Neuron (in vitro differentiated cells): ENCODE results near the gene HOXD1.

Source experiments
- H2AFZ ChIP-seq: one replicate; pipeline ENCODE4 v1.6.1; 2013; ENCODE audit warnings: low read depth, mild to moderate bottlenecking, inconsistent platforms, low read length, moderate library complexity
- H3K27me3 ChIP-seq: one replicate; pipeline ENCODE4 v1.6.1; 2013; ENCODE audit warnings: low read length; ENCODE audit not compliant: insufficient read depth
- H3K36me3 ChIP-seq: one replicate; pipeline ENCODE4 v1.6.1; 2013; ENCODE audit warnings: low read length; ENCODE audit not compliant: insufficient read depth
- H3K4me1 ChIP-seq: one replicate; pipeline ENCODE4 v1.6.1; 2013; ENCODE audit warnings: low read length; ENCODE audit not compliant: insufficient read depth
- H3K4me3 ChIP-seq: 2 replicates; pipeline ENCODE4 v1.5.1; 2013; ENCODE audit warnings: mild to moderate bottlenecking, low read length, moderate library complexity
- H3K9me3 ChIP-seq: one replicate; pipeline ENCODE4 v1.6.1; 2013; ENCODE audit warnings: low read length

HOXD1 gene

GRCh38 chr2:176157499-176158185, 30.8 kb upstream of the HOXD1 start:
- H3K4me3 ChIP-seq = peak overlapping the region; percentile 42

GRCh38 chr2:176158186-176158591, 30.3 kb upstream of the HOXD1 start:
- H3K27me3 ChIP-seq = peaks cover 95% of the 10 kb centered on the region
- H3K4me3 ChIP-seq = peak overlapping the region; percentile 42
- peaks cover 5% of the 10 kb centered on the region for H3K9me3 ChIP-seq
- peak overlapping the region; percentile 80 for H2AFZ ChIP-seq
- H3K36me3 ChIP-seq = no peaks in the 10 kb centered on the region
- H3K4me1 ChIP-seq = peaks cover 18% of the 10 kb centered on the region

More at GRCh38 chr2:176157499-176158185, 30.8 kb upstream of the HOXD1 start:
- H3K9me3 ChIP-seq = peaks cover 5% of the 10 kb centered on the region
- peaks cover 95% of the 10 kb centered on the region for H3K27me3 ChIP-seq
- H2AFZ ChIP-seq = peak overlapping the region; percentile 80
- H3K36me3 ChIP-seq = no peaks in the 10 kb centered on the region
- H3K4me1 ChIP-seq = peaks cover 18% of the 10 kb centered on the region

GRCh38 chr2:176158855-176159662, 29.4 kb upstream of the HOXD1 start:
- H3K36me3 ChIP-seq = no peaks in the 10 kb centered on the region
- H2AFZ ChIP-seq = peak overlapping the region; percentile 33
- peaks cover 18% of the 10 kb centered on the region for H3K4me1 ChIP-seq
- no peak overlapping the region for H3K4me3 ChIP-seq
- H3K9me3 ChIP-seq = peaks cover 8% of the 10 kb centered on the region
- H3K27me3 ChIP-seq = peaks cover 96% of the 10 kb centered on the region

- no peak overlapping the region for H3K4me3 ChIP-seq
These were observed 28.7 kb upstream of the HOXD1 start for GRCh38 chr2:176159663-176160250.

GRCh38 chr2:176160251-176160985, 28.1 kb upstream of the HOXD1 start:
- Histone ChIP-seq H3K9me3 (peaks cover 12% of the 10 kb centered on the region), H3K36me3 (no peaks in the 10 kb centered on the region), H2AFZ (peak overlapping the region; percentile 33), H3K4me1 (peaks cover 18% of the 10 kb centered on the region), H3K4me3 (no peak overlapping the region), H3K27me3 (peaks cover 96% of the 10 kb centered on the region)

More at GRCh38 chr2:176159663-176160250, 28.7 kb upstream of the HOXD1 start:
- peaks cover 96% of the 10 kb centered on the region for H3K27me3 ChIP-seq
- H2AFZ ChIP-seq = peak overlapping the region; percentile 33
- peaks cover 12% of the 10 kb centered on the region for H3K9me3 ChIP-seq
- no peaks in the 10 kb centered on the region for H3K36me3 ChIP-seq
- H3K4me1 ChIP-seq = peaks cover 18% of the 10 kb centered on the region

GRCh38 chr2:176160986-176161824, 27.3 kb upstream of the HOXD1 start:
- Histone ChIP-seq H3K4me3 (no peak overlapping the region), H3K27me3 (peaks cover 96% of the 10 kb centered on the region), H3K36me3 (no peaks in the 10 kb centered on the region), H3K4me1 (peaks cover 18% of the 10 kb centered on the region), H3K9me3 (peaks cover 12% of the 10 kb centered on the region), H2AFZ (no peak overlapping the region)

- Histone ChIP-seq H3K4me3 (no peak overlapping the region), H3K27me3 (peaks cover 96% of the 10 kb centered on the region), H2AFZ (no peak overlapping the region), H3K4me1 (peaks cover 15% of the 10 kb centered on the region), H3K36me3 (no peaks in the 10 kb centered on the region), H3K9me3 (peaks cover 12% of the 10 kb centered on the region)
These were observed 26.4 kb upstream of the HOXD1 start for GRCh38 chr2:176161825-176162626.

GRCh38 chr2:176162911-176163671, 25.4 kb upstream of the HOXD1 start:
- Histone ChIP-seq H3K27me3 (peaks cover 94% of the 10 kb centered on the region), H2AFZ (no peak overlapping the region), H3K4me3 (no peak overlapping the region), H3K4me1 (peaks cover 4% of the 10 kb centered on the region), H3K36me3 (no peaks in the 10 kb centered on the region), H3K9me3 (peaks cover 12% of the 10 kb centered on the region)

- Histone ChIP-seq H3K4me3 (no peak overlapping the region), H3K27me3 (peaks cover 90% of the 10 kb centered on the region), H3K9me3 (peaks cover 12% of the 10 kb centered on the region)
These were observed 24.8 kb upstream of the HOXD1 start for GRCh38 chr2:176163672-176164056.

GRCh38 chr2:176164201-176164600, 24.3 kb upstream of the HOXD1 start:
- Histone ChIP-seq H3K36me3 (no peaks in the 10 kb centered on the region), H2AFZ (no peak overlapping the region), H3K4me1 (no peaks in the 10 kb centered on the region), H3K4me3 (no peak overlapping the region), H3K9me3 (peaks cover 12% of the 10 kb centered on the region), H3K27me3 (peaks cover 89% of the 10 kb centered on the region)

More at GRCh38 chr2:176163672-176164056, 24.8 kb upstream of the HOXD1 start:
- no peak overlapping the region for H2AFZ ChIP-seq
- no peaks in the 10 kb centered on the region for H3K4me1 ChIP-seq
- no peaks in the 10 kb centered on the region for H3K36me3 ChIP-seq
